Activated B cell treated with CpG ODN at 0.5 μM for 24 hours (primary cell): ENCODE data around the gene ALDH18A1. TPM values are rescaled to one million over a fixed set of nuclear protein-coding genes. Genes with fewer than 3 reads are reported as not detected.

Source experiments
- ATAC-seq: fragments of 200-7000 bp; cut with Tn5 transposase; one replicate; pipeline ENCODE4 v1.10.0; 2021; ENCODE audit warnings: low read depth, mild to moderate bottlenecking, moderate library complexity
- CTCF ChIA-PET: fragments of 350-600 bp; sonication (Branson Sonifier 250); formaldehyde crosslinking; loops from one replicate; lab custom pipeline; 2021; ENCODE audit warnings: antibody characterized with exemption; lab: Charles Lee
- POLR2A ChIA-PET: fragments of 350-600 bp; sonication (Branson Sonifier 250); formaldehyde crosslinking; loops from one replicate; lab custom pipeline; 2021; ENCODE audit warnings: antibody characterized with exemption; lab: Charles Lee
- DNase-seq: peaks from one replicate; pipeline ENCODE4 v3.0.0; 2022
- H3K27ac Mint-ChIP-seq: one replicate; pipeline ENCODE4 v1.8.0; 2020; ENCODE audit warnings: mixed read lengths
- H3K27me3 Mint-ChIP-seq: one replicate; pipeline ENCODE4 v1.8.0; 2021; ENCODE audit warnings: mixed read lengths
- H3K36me3 Mint-ChIP-seq: one replicate; pipeline ENCODE4 v1.8.0; 2021; ENCODE audit warnings: low read depth, mixed read lengths
- H3K4me1 Mint-ChIP-seq: one replicate; pipeline ENCODE4 v1.8.0; 2021; ENCODE audit warnings: mixed read lengths
- H3K4me3 Mint-ChIP-seq: one replicate; pipeline ENCODE4 v1.8.0; 2020; ENCODE audit warnings: mild to moderate bottlenecking, mixed read lengths
- H3K9me3 Mint-ChIP-seq: one replicate; pipeline ENCODE4 v1.8.0; 2020; ENCODE audit warnings: mixed read lengths
- CTCF ChIP-seq: fragments of 200-600 bp; IDR thresholded peaks from one replicate; pipeline ENCODE4 v1.8.0; 2022; ENCODE audit warnings: antibody characterized with exemption, mild to moderate bottlenecking
- intact Hi-C: fragments of 100-400 bp; cut with micrococcal nuclease; formaldehyde crosslinking; loops from one replicate; pipeline ENCODE4 v1.15.1; 2024
- total RNA-seq: library from RNA; stranded (reverse); gene quantifications from 2 replicates; pipeline ENCODE4 v1.2.3, GENCODE V29; 2022

ALDH18A1 gene
- total RNA-seq, 1 donor from 2014 or later, result 45.9 TPM

- POLR2A ChIA-PET, result no interaction called here
These were observed 11.6 kb downstream of the ALDH18A1 start for GRCh38 chr10:95644901-95645300.

GRCh38 chr10:95640891-95641315 is 15.6 kb downstream of the ALDH18A1 start:
- Mint-ChIP-seq H3K36me3 (peaks cover 65% of the 10 kb centered on the region), H3K9me3 (no peaks in the 10 kb centered on the region), H3K4me3 (no peak overlapping the region), H3K27me3 (no peaks in the 10 kb centered on the region), H3K4me1 (no peaks in the 10 kb centered on the region), H3K27ac (no peak overlapping the region)
- ATAC-seq (no peak), DNase-seq (no peak)
- ChIA-PET POLR2A (interaction anchor here (0.5 kb wide), 1 partner anchor 616 kb away, joined by 3 read pairs; no protein-coding TSS in a partner anchor), CTCF (no interaction called here)
- intact Hi-C loops, result no loop called here
- TF ChIP-seq CTCF, result no peak

More at GRCh38 chr10:95644901-95645300, 11.6 kb downstream of the ALDH18A1 start:
- H3K4me1 Mint-ChIP-seq, result peaks cover 2% of the 10 kb centered on the region
- ATAC-seq (no peak), DNase-seq (no peak)
- H3K36me3 Mint-ChIP-seq, result peaks cover 73% of the 10 kb centered on the region
- H3K27ac Mint-ChIP-seq, result no peak overlapping the region
- intact Hi-C loops, result no loop called here
- no peak for TF ChIP-seq CTCF
- H3K4me3 Mint-ChIP-seq, result no peak overlapping the region
- no peaks in the 10 kb centered on the region for H3K9me3 Mint-ChIP-seq
- CTCF ChIA-PET, result no interaction called here
- no peaks in the 10 kb centered on the region for H3K27me3 Mint-ChIP-seq

GRCh38 chr10:95637911-95638310 is 18.6 kb downstream of the ALDH18A1 start:
- ATAC-seq, result no peak
- Mint-ChIP-seq H3K27ac (no peak overlapping the region), H3K4me1 (no peaks in the 10 kb centered on the region), H3K36me3 (peaks cover 73% of the 10 kb centered on the region), H3K9me3 (no peaks in the 10 kb centered on the region), H3K4me3 (no peak overlapping the region), H3K27me3 (no peaks in the 10 kb centered on the region)
- TF ChIP-seq CTCF, result no peak
- ChIA-PET POLR2A (no interaction called here), CTCF (no interaction called here)
- DNase-seq, result no peak
- intact Hi-C loops, result no loop called here

- peaks cover 73% of the 10 kb centered on the region for H3K36me3 Mint-ChIP-seq
- no peak for TF ChIP-seq CTCF
- ChIA-PET CTCF (no interaction called here), POLR2A (no interaction called here)
- DNase-seq (no peak), ATAC-seq (no peak)
- H3K9me3 Mint-ChIP-seq, result no peaks in the 10 kb centered on the region
- intact Hi-C loops, result no loop called here
- no peak overlapping the region for H3K4me3 Mint-ChIP-seq
- no peak overlapping the region for H3K27ac Mint-ChIP-seq
- H3K4me1 Mint-ChIP-seq, result no peaks in the 10 kb centered on the region
- H3K27me3 Mint-ChIP-seq, result no peaks in the 10 kb centered on the region
These were observed 19.4 kb downstream of the ALDH18A1 start for GRCh38 chr10:95637140-95637539.

- CTCF ChIA-PET, result no interaction called here
- no peak for DNase-seq
- H3K36me3 Mint-ChIP-seq, result peaks cover 79% of the 10 kb centered on the region
- H3K4me1 Mint-ChIP-seq, result no peaks in the 10 kb centered on the region
- H3K27ac Mint-ChIP-seq, result no peak overlapping the region
- no peak overlapping the region for H3K4me3 Mint-ChIP-seq
- H3K9me3 Mint-ChIP-seq, result no peaks in the 10 kb centered on the region
- POLR2A ChIA-PET, result no interaction called here
- no peak for ATAC-seq
- TF ChIP-seq CTCF, result no peak
- no peaks in the 10 kb centered on the region for H3K27me3 Mint-ChIP-seq
- intact Hi-C loops, result no loop called here
These were observed 21.2 kb downstream of the ALDH18A1 start for GRCh38 chr10:95635319-95635733.
